Neuron (in vitro differentiated cells): Measurements from ENCODE around the gene ZNF28.
A peak's percentile ranks its signal among the peaks of the same experiment; 100 is the strongest.
"Not testable (repeated sequence)": the region's sequence is repeated elsewhere in the genome, so short reads cannot be mapped to it uniquely, and the experiment has no call there.

Source experiments
- H2AFZ ChIP-seq: one replicate; pipeline ENCODE4 v1.6.1; 2013; ENCODE audit warnings: low read depth, mild to moderate bottlenecking, inconsistent platforms, low read length, moderate library complexity
- H3K27me3 ChIP-seq: one replicate; pipeline ENCODE4 v1.6.1; 2013; ENCODE audit warnings: low read length; ENCODE audit not compliant: insufficient read depth
- H3K36me3 ChIP-seq: one replicate; pipeline ENCODE4 v1.6.1; 2013; ENCODE audit warnings: low read length; ENCODE audit not compliant: insufficient read depth
- H3K4me1 ChIP-seq: one replicate; pipeline ENCODE4 v1.6.1; 2013; ENCODE audit warnings: low read length; ENCODE audit not compliant: insufficient read depth
- H3K4me3 ChIP-seq: 2 replicates; pipeline ENCODE4 v1.5.1; 2013; ENCODE audit warnings: mild to moderate bottlenecking, low read length, moderate library complexity
- H3K9me3 ChIP-seq: one replicate; pipeline ENCODE4 v1.6.1; 2013; ENCODE audit warnings: low read length

Gene ZNF28

DNA sequence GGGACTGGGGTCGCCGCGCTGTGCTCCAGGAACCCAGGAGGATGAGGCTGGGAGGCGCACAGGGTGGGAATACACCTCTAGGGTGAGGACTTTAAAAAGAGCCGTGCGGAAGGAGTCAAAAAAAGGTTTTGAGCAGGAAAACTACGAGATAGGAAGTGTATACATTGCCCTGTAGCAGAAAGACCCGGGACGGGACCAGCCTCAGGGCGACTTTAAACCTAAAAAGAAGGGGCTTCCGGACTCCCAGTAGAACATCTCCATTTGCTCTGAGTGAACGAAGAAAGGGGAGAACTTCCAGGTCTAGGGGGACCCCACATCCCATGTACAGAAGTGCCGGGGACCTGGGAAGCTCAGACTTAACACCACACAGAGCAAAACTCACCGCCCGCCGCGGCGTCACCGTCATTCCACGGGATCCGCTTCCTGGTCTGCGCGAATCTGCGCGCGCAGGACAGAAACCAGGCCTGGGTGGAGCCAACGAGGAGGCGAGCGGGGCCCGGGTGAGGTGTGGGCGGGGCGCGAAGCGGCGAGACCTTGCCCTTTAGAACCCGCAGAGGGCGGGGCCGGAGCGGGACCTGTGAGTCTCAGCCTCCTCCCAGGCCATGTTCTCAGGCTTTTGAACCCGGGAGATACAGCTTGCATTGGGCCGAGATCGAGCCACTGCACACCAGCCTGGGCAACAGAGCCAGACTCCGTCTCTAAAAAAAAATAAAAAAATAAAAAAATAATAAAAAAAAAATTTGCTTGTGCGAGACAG, at the start of gene ZNF28:
Gene ZNF28 (minus strand): TSS at position 430 of the 757 bp plus-strand sequence. CDS start 3,675 bp downstream, outside the sequence.
- H3K4me1 ChIP-seq, H3K36me3 ChIP-seq, H3K9me3 ChIP-seq, H2AFZ ChIP-seq, H3K27me3 ChIP-seq: not testable (repeated sequence)
- H3K4me3 ChIP-seq = peak within 1 kb of the TSS; percentile 92

DNA sequence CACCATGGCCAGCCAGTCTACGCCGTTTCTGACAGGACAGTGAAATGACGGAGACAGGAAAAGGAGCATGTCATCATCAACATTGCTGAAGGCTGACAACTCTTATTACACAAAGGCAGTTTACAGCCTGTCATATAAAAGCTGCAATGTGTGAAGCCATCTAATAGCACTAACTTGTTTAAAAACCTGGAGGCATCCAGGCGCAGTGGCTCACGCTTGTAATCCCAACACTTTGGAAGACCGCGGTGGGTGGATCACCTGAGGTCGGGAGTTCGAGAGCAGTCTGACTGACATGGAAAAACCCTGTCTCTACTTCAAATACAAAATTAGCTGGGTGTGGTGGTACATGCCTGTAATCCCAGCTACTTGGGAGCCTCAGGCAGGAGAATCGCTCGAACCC, 46.6 kb upstream of the ZNF28 start:
- H3K4me1 ChIP-seq, H2AFZ ChIP-seq, H3K9me3 ChIP-seq, H3K27me3 ChIP-seq, H3K4me3 ChIP-seq, H3K36me3 ChIP-seq: not testable (repeated sequence)

DNA sequence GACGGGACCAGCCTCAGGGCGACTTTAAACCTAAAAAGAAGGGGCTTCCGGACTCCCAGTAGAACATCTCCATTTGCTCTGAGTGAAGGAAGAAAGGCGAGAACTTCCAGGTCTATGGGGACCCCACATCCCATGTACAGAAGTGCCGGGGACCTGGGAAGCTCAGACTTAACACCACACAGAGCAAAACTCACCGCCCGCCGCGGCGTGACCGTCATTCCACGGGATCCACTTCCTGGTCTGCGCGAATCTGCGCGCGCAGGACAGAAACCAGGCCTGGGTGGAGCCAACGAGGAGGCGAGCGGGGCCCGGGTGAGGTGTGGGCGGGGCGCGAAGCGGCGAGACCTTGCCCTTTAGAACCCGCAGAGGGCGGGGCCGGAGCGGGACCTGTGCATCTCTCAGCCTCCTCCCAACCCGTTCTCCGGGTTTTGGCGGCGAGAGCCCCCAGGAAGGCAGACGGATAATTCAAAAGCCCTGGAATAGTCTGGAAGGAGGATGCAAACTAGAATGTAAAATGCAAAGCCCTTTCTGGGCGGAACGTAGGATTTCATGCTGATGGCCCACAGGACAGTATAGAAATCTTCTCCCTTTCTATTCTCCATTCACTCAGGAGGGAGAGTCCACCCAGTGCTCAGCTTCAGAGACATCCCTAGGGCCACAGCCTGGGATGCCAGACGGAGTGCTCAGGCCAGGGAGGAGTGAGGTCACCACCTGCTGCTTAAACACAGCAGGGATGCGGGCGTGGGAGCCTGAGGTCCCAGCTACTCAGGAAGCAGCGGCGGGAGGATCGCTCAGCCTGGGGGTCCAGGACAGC, 36.2 kb upstream of the ZNF28 start, which contains the start of gene ZNF468:
Gene ZNF468 (minus strand): TSS at position 242 of the 814 bp plus-strand sequence. CDS start 3,347 bp downstream, outside the sequence.
- H3K4me1 ChIP-seq, H3K9me3 ChIP-seq, H3K36me3 ChIP-seq, H3K27me3 ChIP-seq: not testable (repeated sequence)
- Histone ChIP-seq H3K4me3 (peak within 1 kb of the TSS; percentile 90), H2AFZ (peak within 1 kb of the TSS; percentile 94)

DNA sequence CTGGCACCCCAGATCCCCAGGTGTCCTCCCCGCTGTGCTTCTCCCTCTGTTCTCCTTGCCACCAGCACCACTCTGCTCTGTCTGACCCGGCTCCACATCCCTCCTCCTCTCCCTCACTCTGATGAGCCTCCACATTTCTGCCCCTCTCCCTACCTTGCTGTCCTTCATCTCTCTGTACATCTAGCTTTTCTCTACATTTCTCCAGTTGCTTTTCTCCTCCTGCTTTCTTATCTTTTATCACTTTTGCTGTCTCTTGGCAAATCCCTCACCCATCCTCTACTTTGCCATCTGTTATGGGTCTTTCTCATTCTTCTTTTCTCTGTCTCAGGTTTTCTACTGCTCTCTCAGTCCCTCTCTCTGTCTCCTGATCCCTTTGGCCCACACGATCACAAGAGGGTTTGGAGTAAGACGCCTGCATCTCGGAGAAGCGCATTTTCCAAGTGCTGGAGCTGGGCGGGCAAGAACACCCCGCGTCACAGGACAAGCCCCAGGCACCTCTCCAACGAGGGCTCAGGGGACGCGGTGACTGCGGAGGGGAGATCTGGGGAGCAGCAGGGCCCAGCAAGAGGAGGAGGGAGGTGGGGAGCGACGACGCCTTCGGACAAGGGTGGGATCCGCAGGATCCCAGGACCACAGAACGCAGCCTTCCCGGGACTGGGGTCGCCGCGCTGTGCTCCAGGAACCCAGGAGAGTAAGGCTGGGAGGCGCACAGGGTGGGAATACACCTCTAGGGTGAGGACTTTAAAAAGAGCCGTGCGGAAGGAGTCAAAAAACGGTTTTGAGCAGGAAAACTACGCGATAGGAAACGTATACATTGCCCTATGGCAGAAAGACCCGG, 35.3 kb upstream of the ZNF28 start:
- not testable (repeated sequence) for H3K4me1 ChIP-seq, H3K9me3 ChIP-seq, H3K27me3 ChIP-seq
- Histone ChIP-seq H3K4me3 (peak overlapping the region; percentile 90), H2AFZ (peak overlapping the region; percentile 94), H3K36me3 (peaks cover 11% of the 10 kb centered on the region)

DNA sequence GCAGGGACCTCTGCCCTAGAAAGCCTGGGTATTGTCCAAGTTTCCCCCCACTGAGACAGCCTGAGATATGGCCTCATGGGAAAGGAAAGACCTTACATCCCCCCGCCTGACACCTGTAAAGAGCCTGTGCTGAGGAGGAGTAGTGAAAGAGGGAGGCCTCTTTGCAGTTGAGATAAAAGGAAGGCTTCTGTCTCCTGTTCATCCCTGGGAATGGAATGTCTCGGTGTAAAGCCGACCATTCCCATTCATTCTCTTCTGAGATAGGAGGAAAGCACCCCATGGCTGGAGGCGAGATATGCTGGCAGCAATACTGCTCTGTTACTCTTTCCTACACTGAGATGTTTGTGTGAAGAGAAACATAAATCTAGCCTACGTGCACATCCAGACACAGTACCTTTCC, 25.9 kb upstream of the ZNF28 start:
- not testable (repeated sequence) for H2AFZ ChIP-seq, H3K27me3 ChIP-seq, H3K4me1 ChIP-seq, H3K4me3 ChIP-seq
- Histone ChIP-seq H3K9me3 (peaks cover 43% of the 10 kb centered on the region), H3K36me3 (peaks cover 78% of the 10 kb centered on the region)

DNA sequence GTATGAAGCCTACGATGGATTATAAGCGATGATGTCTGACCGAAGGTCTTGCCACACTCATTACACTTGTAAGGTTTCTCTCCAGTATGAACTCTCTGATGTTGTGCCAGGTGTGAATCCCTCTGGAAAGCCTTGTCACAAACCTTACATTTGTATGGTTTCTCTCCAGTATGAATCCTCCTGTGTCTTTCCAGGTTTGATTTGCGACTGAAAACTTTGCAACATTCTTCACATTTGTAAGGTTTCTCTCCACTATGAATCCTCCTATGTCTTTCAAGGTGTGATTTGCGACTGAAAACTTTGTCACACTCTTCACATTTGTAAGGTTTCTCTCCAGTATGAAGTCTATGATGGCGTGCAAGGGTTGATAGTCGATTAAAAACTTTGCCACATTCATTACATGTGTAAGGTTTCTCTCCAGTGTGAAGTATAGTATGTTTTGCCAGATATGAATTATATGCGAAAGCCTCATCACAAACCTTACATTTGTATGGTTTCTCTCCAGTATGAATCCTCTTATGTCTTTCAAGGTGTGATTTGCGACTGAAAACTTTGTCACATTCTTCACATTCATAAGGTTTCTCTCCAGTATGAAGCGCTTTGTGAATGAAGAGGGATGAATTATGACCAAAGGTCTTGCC, 19.5 kb upstream of the ZNF28 start:
- not testable (repeated sequence) for H3K4me1 ChIP-seq, H2AFZ ChIP-seq, H3K4me3 ChIP-seq, H3K27me3 ChIP-seq
- Histone ChIP-seq H3K36me3 (peaks cover 73% of the 10 kb centered on the region), H3K9me3 (peaks cover 67% of the 10 kb centered on the region)

DNA sequence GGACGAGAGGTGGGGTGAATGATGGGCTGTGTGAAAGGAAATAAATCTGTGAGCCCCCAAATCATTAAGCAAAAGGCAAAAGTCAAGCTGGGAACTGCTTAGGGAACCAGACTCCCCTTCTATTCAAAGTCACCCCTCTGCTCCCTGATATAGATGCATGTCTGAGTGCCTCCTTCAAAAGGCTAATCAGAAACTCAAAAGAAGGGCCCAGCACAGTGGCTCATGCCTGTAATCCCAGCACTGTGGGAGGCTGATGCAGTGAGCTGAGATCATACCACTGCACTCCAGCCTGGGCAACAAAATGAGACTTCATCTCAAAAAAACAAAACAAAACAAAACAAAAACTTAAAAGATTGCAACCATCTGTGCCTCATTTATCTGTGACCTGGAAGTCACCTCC, 12.9 kb upstream of the ZNF28 start:
- Histone ChIP-seq H3K36me3 (peaks cover 11% of the 10 kb centered on the region), H3K9me3 (peaks cover 11% of the 10 kb centered on the region)
- not testable (repeated sequence) for H2AFZ ChIP-seq, H3K4me3 ChIP-seq, H3K4me1 ChIP-seq, H3K27me3 ChIP-seq

DNA sequence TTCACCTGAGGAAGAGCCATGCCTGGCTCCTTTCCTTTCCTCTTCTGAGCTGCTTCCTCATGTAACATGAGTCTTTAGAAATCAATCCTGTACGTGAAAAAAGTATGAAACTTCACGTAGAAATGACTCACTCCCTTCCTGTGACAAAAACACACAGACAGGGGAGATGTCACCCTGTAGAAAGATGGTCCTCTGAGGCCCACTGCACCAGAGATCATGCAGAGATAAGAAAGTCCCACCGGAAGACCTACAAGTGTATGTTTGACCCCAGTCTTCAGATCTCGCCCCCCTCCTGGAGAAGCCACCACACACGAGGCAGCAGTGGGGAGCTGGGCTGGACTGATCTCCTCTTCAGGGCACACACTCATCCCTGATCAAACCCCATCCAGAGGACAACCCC, 12.1 kb upstream of the ZNF28 start:
- H3K4me3 ChIP-seq, H3K4me1 ChIP-seq, H2AFZ ChIP-seq, H3K9me3 ChIP-seq, H3K36me3 ChIP-seq, H3K27me3 ChIP-seq: not testable (repeated sequence)

DNA sequence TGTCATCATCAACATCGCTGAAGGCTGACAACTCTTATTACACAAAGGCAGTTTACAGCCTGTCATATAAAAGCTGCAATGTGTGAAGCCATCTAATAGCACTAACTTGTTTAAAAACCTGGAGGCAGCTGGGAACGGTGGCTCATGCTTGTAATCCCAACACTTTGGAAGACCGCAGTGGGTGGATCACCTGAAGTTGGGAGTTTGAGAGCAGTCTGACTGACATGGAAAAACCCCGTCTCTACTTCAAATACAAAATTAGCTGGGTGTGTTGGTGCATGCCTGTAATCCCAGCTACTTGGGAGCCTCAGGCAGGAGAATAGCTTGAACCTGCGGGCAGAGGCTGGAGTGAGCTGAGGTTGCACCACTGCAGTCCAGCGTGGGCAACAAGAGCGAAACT, 8.4 kb upstream of the ZNF28 start:
- H2AFZ ChIP-seq, H3K4me1 ChIP-seq, H3K36me3 ChIP-seq, H3K27me3 ChIP-seq, H3K4me3 ChIP-seq, H3K9me3 ChIP-seq: not testable (repeated sequence)

DNA sequence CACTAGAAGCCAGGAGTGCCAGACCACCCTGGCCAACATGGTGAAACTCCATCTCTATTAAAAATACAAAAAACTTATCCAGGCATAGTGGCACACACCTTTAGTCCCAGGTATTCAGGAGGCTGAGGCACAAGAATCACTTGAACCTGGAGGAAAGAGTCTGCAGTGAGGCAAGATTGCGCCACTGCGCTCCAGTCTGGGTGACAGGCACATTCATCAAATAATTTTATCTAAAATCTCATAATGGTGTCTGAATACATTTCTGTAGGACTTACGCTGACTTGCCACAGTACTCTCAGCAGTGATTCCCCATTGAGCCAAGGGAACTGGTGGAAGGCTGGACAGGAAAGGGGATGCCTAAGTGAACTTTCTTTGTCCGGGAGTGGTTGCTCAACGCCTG, 4.3 kb upstream of the ZNF28 start:
- no peaks in the 10 kb centered on the region for H3K36me3 ChIP-seq
- no peak overlapping the region for H3K4me3 ChIP-seq
- H3K27me3 ChIP-seq = no peaks in the 10 kb centered on the region
- H3K9me3 ChIP-seq = peaks cover 1% of the 10 kb centered on the region
- no peak overlapping the region for H2AFZ ChIP-seq
- H3K4me1 ChIP-seq = peaks cover under 1% of the 10 kb centered on the region

DNA sequence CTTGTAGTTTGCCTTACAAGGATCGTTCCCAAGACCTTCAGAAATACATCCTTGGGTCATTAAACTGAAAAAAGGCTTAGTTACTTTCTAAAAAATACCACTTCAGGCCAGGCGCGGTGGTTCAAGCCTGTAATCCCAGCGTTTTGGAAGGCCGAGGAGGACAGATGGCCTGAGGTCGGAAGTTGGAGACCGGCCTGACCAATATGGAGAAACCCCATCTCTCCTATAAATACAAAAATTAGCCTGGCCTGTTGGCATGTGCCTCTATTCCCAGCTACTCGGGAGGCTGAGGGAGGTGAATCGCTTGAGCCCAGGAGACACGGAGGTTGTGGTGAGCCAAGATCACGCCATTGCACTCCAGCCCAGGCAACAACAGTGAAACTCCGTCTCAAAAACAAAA, 2.2 kb upstream of the ZNF28 start:
- H3K9me3 ChIP-seq = peaks cover 1% of the 10 kb centered on the region
- H3K36me3 ChIP-seq = no peaks in the 10 kb centered on the region
- peaks cover 2% of the 10 kb centered on the region for H3K4me1 ChIP-seq
- no peaks in the 10 kb centered on the region for H3K27me3 ChIP-seq
- no peak overlapping the region for H2AFZ ChIP-seq
- H3K4me3 ChIP-seq = no peak overlapping the region

DNA sequence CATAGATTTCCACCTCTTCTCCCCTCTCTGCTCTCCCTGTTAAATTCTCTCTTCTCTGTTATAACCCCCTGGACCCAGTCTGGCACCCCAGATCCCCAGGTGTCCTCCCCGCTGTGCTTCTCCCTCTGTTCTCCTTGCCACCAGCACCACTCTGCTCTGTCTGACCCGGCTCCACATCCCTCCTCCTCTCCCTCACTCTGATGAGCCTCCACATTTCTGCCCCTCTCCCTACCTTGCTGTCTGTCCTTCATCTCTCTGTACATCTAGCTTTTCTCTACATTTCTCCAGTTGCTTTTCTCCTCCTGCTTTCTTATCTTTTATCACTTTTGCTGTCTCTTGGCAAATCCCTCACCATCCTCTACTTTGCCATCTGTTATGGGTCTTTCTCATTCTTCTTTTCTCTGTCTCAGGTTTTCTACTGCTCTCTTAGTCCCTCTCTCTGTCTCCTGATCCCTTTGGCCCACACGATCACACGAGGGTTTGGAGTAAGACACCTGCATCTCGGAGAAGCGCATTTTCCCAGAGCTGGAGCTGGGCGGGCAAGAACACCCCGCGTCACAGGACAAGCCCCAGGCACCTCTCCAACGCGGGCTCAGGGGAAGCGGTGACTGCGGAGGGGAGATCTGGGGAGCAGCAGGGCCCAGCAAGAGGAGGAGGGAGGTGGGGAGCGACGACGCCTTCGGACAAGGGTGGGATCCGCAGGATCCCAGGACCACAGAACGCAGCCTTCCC, 795 bp downstream of the ZNF28 start:
- peak overlapping the region; percentile 92 for H3K4me3 ChIP-seq
- not testable (repeated sequence) for H2AFZ ChIP-seq, H3K36me3 ChIP-seq, H3K9me3 ChIP-seq, H3K4me1 ChIP-seq, H3K27me3 ChIP-seq
